Thyroid gland (tissue), 4 donors: ENCODE results near the gene PDE4B.

Experiments used
- POLR2A ChIP-seq, 2 donors: fragments of 450-650 bp; IDR thresholded peaks; one replicate each; pipeline ENCODE4 v1.6.1; 2017; ENCODE audit warnings: antibody characterized with exemption in 2 of 2, mild to moderate bottlenecking in 2 of 2, moderate library complexity in 1 of 2
- TF ChIP-seq, protein P1 (sequence below), 6 experiments: fragments of 200-600 bp in 3 of 6; fragments of 450-650 bp in 3 of 6; sonication (generic) in 3 of 6; IDR thresholded peaks; one replicate each; pipeline ENCODE4 v1.5.1; 2016 to 2019; ENCODE audit warnings: antibody characterized with exemption in 6 of 6, mild to moderate bottlenecking in 2 of 6, inconsistent platforms in 1 of 6, moderate library complexity in 1 of 6

DNA sequence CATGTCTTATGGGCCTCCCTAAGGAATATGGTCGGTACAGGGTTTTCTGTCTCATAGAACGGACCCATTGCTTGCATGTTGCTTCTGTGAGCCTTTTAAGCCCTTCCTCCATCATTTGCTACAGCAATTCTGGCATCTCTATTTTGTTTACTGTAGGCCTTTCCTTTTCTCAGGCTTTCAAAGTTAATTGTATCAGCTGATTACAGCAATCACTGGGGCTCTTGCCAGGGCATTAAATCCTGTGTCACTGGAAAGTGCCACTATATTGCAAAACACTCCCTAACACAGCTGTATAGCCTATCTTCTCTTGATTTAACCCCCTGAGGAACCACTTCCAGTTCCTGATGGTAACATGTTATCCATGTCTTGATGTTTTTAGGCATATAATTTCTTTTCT lies 156.5 kb downstream of the PDE4B start:
- TF ChIP-seq, protein P1, sequence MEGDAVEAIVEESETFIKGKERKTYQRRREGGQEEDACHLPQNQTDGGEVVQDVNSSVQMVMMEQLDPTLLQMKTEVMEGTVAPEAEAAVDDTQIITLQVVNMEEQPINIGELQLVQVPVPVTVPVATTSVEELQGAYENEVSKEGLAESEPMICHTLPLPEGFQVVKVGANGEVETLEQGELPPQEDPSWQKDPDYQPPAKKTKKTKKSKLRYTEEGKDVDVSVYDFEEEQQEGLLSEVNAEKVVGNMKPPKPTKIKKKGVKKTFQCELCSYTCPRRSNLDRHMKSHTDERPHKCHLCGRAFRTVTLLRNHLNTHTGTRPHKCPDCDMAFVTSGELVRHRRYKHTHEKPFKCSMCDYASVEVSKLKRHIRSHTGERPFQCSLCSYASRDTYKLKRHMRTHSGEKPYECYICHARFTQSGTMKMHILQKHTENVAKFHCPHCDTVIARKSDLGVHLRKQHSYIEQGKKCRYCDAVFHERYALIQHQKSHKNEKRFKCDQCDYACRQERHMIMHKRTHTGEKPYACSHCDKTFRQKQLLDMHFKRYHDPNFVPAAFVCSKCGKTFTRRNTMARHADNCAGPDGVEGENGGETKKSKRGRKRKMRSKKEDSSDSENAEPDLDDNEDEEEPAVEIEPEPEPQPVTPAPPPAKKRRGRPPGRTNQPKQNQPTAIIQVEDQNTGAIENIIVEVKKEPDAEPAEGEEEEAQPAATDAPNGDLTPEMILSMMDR (IDR thresholded peaks at IDR 0.05): no peak
- TF ChIP-seq POLR2A (IDR thresholded peaks at IDR 0.05): no peak
